Tibial artery (tissue), 4 donors: ENCODE data around the gene MDN1.

Experiments
- DNase-seq, 2 donors: peaks; one replicate each; pipeline ENCODE4 v3.0.0-alpha.2; 2019
- H3K27ac ChIP-seq, 2 donors: fragments of 200-600 bp; sonication (generic) in 1 of 2; 1 replicate in 1 of 2; 2 replicates in 1 of 2; pipeline ENCODE4 v1.5.1; 2018 to 2019; ENCODE audit warnings: mild to moderate bottlenecking in 1 of 2
- H3K27me3 ChIP-seq, 2 donors: fragments of 200-600 bp; sonication (generic) in 1 of 2; one replicate each; pipeline versions ENCODE4 v1.5.1 to v1.6.0; 2016 to 2019
- H3K36me3 ChIP-seq, 3 donors: fragments of 200-600 bp; sonication (generic) in 2 of 3; one replicate each; pipeline ENCODE4 v1.5.1; 2016 to 2019; ENCODE audit warnings: mild to moderate bottlenecking in 2 of 3
- H3K4me1 ChIP-seq, 4 donors: fragments of 200-600 bp; sonication (generic) in 2 of 4; 1 replicate in 3 of 4; 2 replicates in 1 of 4; pipeline ENCODE4 v1.5.1; 2016 to 2019
- H3K4me3 ChIP-seq, 2 donors: fragments of 200-600 bp; sonication (generic) in 1 of 2; 1 replicate in 1 of 2; 2 replicates in 1 of 2; pipeline ENCODE4 v1.5.1; 2018 to 2019; ENCODE audit warnings: mild to moderate bottlenecking in 2 of 2
- H3K9me3 ChIP-seq, 3 donors: fragments of 200-600 bp; sonication (generic) in 1 of 3; one replicate each; pipeline ENCODE4 v1.5.1; 2016 to 2019
- intact Hi-C: fragments of 100-400 bp; cut with DNase I; formaldehyde crosslinking; loops from one replicate; pipeline ENCODE4 v1.15.0; 2023; ENCODE audit warnings: low total_unique reads
- TF ChIP-seq, protein P1 (sequence below), 2 experiments: fragments of 200-600 bp in 1 of 2; fragments of 450-650 bp in 1 of 2; IDR thresholded peaks; one replicate each; pipeline ENCODE4 v1.5.1; 2017 to 2019; ENCODE audit warnings: antibody characterized with exemption in 2 of 2, mild to moderate bottlenecking in 1 of 2, moderate library complexity in 1 of 2

The MDN1 gene

DNA sequence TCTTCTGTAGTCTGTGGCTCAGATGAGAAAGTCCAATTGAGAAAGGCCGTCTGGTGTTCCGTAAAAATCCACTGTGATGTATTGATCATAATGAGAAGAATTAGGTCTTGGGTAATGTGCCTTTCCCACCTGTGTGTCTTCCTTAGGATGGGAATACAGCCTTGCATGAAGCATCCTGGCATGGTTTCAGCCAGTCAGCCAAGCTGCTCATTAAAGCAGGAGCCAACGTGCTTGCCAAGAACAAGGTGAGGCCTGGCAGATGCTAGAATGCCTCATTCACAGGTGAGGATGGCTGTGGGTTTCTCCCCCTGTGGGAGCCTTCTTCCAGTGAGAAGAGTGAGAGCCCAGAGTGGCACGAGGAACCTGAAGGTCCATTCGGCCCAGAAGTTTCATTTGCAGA is 213.7 kb downstream of the MDN1 start:
- Histone ChIP-seq H3K4me3 (no peak overlapping the region), H3K27ac (no peak overlapping the region), H3K27me3 (no peaks in the 10 kb centered on the region), H3K4me1 (no peaks in the 10 kb centered on the region), H3K9me3 (no peaks in the 10 kb centered on the region), H3K36me3 (peaks cover 0 to 27% (median 4%) of the 10 kb centered on the region in 3 donors)
- intact Hi-C loops, result no loop called here
- TF ChIP-seq, protein P1, sequence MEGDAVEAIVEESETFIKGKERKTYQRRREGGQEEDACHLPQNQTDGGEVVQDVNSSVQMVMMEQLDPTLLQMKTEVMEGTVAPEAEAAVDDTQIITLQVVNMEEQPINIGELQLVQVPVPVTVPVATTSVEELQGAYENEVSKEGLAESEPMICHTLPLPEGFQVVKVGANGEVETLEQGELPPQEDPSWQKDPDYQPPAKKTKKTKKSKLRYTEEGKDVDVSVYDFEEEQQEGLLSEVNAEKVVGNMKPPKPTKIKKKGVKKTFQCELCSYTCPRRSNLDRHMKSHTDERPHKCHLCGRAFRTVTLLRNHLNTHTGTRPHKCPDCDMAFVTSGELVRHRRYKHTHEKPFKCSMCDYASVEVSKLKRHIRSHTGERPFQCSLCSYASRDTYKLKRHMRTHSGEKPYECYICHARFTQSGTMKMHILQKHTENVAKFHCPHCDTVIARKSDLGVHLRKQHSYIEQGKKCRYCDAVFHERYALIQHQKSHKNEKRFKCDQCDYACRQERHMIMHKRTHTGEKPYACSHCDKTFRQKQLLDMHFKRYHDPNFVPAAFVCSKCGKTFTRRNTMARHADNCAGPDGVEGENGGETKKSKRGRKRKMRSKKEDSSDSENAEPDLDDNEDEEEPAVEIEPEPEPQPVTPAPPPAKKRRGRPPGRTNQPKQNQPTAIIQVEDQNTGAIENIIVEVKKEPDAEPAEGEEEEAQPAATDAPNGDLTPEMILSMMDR (IDR thresholded peaks at IDR 0.05), result no peak
- no peak for DNase-seq

DNA sequence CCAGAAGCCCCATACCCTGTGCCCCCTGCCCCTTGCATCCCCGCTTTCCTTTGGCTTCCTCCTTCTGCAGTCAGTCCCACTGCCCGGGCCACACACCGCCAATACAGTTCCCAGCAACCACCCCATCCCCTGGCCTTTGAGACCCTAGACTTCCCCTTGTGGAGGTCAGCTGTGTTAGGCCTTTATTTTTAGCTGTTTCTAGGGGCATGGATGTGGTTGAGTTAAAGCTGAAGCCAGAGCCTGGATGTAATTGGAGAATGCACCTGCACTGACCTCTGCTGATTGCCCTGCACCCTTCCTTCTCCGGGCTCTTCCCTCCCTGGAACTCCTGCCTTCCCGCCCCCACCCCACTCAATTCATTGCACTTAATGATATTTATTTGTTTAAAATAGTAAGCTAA is 214.9 kb downstream of the MDN1 start:
- TF ChIP-seq, protein P1 (IDR thresholded peaks at IDR 0.05), result no peak
- DNase-seq, result no peak
- H3K27me3 ChIP-seq, result no peaks in the 10 kb centered on the region
- no peaks in the 10 kb centered on the region for H3K9me3 ChIP-seq
- intact Hi-C loops, result no loop called here
- no peak overlapping the region for H3K27ac ChIP-seq
- peaks cover 0 to 9% (median 0%) of the 10 kb centered on the region in 4 donors for H3K4me1 ChIP-seq
- H3K4me3 ChIP-seq, result no peak overlapping the region
- H3K36me3 ChIP-seq, result peaks cover 0 to 27% (median 4%) of the 10 kb centered on the region in 3 donors

DNA sequence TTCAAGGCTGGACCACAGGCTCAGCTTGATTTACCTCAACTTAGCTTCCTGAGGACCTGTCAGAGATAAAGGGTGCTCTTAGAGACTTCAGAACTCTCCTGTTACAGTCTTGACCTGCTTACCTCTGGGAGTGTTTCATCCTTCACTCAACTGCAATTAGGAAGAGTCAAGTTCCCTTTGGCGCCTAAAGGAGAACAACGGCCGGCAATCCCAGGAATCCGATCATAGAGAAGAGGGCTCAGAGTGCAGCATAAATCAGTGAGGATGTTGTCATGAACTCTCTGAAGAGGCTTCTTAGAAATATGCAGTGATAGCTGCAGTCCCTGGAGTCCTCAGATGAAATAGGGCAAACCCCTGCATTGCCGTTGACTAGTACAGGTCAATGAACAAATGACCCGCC is 217.4 kb downstream of the MDN1 start:
- DNase-seq, result no peak
- Histone ChIP-seq H3K4me1 (peaks cover 0 to 25% (median 0%) of the 10 kb centered on the region in 4 donors), H3K36me3 (peaks cover 0 to 27% (median 4%) of the 10 kb centered on the region in 3 donors), H3K4me3 (no peak overlapping the region), H3K27me3 (no peaks in the 10 kb centered on the region), H3K27ac (no peak overlapping the region), H3K9me3 (no peaks in the 10 kb centered on the region)
- intact Hi-C loops, result no loop called here
- TF ChIP-seq, protein P1 (IDR thresholded peaks at IDR 0.05), result no peak

DNA sequence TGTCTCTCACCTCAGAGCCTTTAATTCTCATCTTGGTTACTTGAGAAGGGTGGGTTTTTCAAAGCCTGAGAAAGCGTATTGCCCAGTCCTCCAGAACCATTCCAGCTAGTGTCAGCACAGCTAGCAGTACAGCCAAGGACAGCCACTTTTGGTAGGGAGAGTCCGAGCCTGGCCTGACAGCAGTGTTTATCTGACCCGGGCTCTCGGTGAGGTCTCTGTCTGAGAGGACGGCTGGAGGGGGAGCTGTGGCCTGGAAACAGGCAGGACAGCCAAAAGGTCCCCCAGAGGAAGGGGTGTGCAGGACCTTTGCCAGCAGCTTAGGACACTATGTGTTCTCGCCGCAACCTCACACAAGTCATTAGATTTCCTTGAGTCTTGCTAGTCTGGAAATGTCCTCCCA is 219.9 kb downstream of the MDN1 start:
- intact Hi-C loops, result no loop called here
- H3K27ac ChIP-seq, result peak overlapping the region; percentile 66 to 68
- no peaks in the 10 kb centered on the region for H3K27me3 ChIP-seq
- H3K4me3 ChIP-seq, result peak overlapping the region in 1 of 2 donors; percentile 15
- DNase-seq, result no peak
- TF ChIP-seq, protein P1 (IDR thresholded peaks at IDR 0.05), result no peak
- no peaks in the 10 kb centered on the region for H3K9me3 ChIP-seq
- peaks cover 0 to 33% (median 0%) of the 10 kb centered on the region in 4 donors for H3K4me1 ChIP-seq
- H3K36me3 ChIP-seq, result peaks cover 0 to 12% (median 0%) of the 10 kb centered on the region in 3 donors

DNA sequence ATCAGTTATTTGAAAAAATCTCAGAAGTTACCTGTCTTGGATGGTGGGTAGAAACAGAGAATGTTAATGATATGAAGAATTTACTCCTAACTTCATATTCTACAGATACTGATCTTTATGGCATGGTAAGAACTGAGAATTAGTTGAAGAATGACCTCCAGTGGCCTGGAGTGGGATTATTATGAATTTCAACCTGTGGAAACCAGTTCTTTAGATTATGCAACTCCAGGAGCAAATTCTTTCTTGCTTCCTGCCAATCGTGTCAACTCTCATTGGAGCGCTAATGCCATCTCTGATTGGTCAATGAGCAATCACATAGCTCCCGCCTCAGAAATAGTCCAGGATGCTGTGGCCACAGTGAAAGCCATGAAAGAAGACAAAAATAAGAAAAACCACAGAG is 221.6 kb downstream of the MDN1 start:
- Histone ChIP-seq H3K36me3 (peaks cover 0 to 12% (median 0%) of the 10 kb centered on the region in 3 donors), H3K9me3 (no peaks in the 10 kb centered on the region), H3K27me3 (no peaks in the 10 kb centered on the region), H3K27ac (peak overlapping the region; percentile 26 to 34), H3K4me1 (peaks cover 0 to 33% (median 0%) of the 10 kb centered on the region in 4 donors), H3K4me3 (no peak overlapping the region)
- TF ChIP-seq, protein P1 (IDR thresholded peaks at IDR 0.05), result peak; percentile 34 to 64
- intact Hi-C loops, result no loop called here
- DNase-seq, result no peak

- H3K27me3 ChIP-seq, result no peaks in the 10 kb centered on the region
- peaks cover 0 to 33% (median 0%) of the 10 kb centered on the region in 4 donors for H3K4me1 ChIP-seq
- peaks cover 0 to 7% (median 0%) of the 10 kb centered on the region in 3 donors for H3K36me3 ChIP-seq
- TF ChIP-seq, protein P1 (IDR thresholded peaks at IDR 0.05), result no peak
- no peaks in the 10 kb centered on the region for H3K9me3 ChIP-seq
- intact Hi-C loops, result no loop called here
- peak overlapping the region; percentile 11 to 26 for H3K27ac ChIP-seq
- no peak overlapping the region for H3K4me3 ChIP-seq
- no peak for DNase-seq
Observed at GRCh38 chr6:89597372-89597771, 222.2 kb downstream of the MDN1 start.
